ENCODE results near the gene HPCAL4. TPM values are rescaled to one million over a fixed set of nuclear protein-coding genes. Genes with fewer than 3 reads are reported as not detected.

The HPCAL4 gene
- 1 to 10 TPM; 2.0 TPM for total RNA-seq

GRCh38 chr1:39691383-39692151 lies at the start of gene HPCAL4:
TSS of gene HPCAL4 (minus strand) at chr1:39691433. CDS start at chr1:39684603, 6,830 bp downstream.

GRCh38 chr1:39738622-39739366 lies 47.6 kb upstream of the HPCAL4 start, which contains the start of gene PPIE:
TSS of gene PPIE (plus strand) at chr1:39738882. CDS start at chr1:39738901, 19 bp downstream.

GRCh38 chr1:39671793-39672550 lies 19.3 kb downstream of the HPCAL4 start, which contains the start of gene NT5C1A:
TSS of gene NT5C1A (minus strand) at chr1:39672107. CDS start at chr1:39672038, 69 bp downstream.

GRCh38 chr1:39639305-39640130 lies 51.7 kb downstream of the HPCAL4 start, which contains the start of gene HEYL:
TSS of gene HEYL (minus strand) at chr1:39639643. CDS start at chr1:39639625, 18 bp downstream.

Other genes starting within 250 kb of the HPCAL4 start
- under 1 TPM in 1 of 2 experiments, not detected in 1; 0.13 TPM for gene BMP8A, start 199.8 kb downstream of the HPCAL4 start, total RNA-seq
- 100 to 1,000 TPM; 196 to 209 TPM for gene PABPC4, start 114.6 kb downstream of the HPCAL4 start, total RNA-seq
- gene HEYL, start 51.8 kb downstream of the HPCAL4 start, total RNA-seq, result not detected
- gene NT5C1A, start 19.3 kb downstream of the HPCAL4 start, total RNA-seq, result not detected
- 10 to 100 TPM; 50.5 to 52.8 TPM for gene PPIE, start 47.4 kb upstream of the HPCAL4 start, total RNA-seq
- gene OXCT2, start 79.9 kb upstream of the HPCAL4 start, total RNA-seq, result under 1 TPM in 1 of 2 experiments, not detected in 1; 0.17 TPM
- under 1 TPM; 0.08 to 0.19 TPM for gene BMP8B, start 97.4 kb upstream of the HPCAL4 start, total RNA-seq
- 10 to 100 TPM; 15.0 to 15.4 TPM for gene TRIT1, start 192.1 kb upstream of the HPCAL4 start, total RNA-seq
- under 1 TPM; 0.10 to 0.29 TPM for gene MYCL, start 210.5 kb upstream of the HPCAL4 start, total RNA-seq

All from activated naive CD4-positive, alpha-beta T cell treated with anti-CD3 and anti-CD28 coated beads, Interleukin-2, amount 10 ng/mL, durations not matched to agents 5 hours and 36 hours (primary cell).